Mesendoderm (in vitro differentiated cells): ENCODE data around the gene LAMB1.

Source experiments
- DNase-seq: peaks from one replicate; pipeline ENCODE4 v3.0.0; 2013
- H2AK5ac ChIP-seq: 2 replicates; pipeline ENCODE4 v1.6.1; 2013; ENCODE audit warnings: low read length, inconsistent platforms
- H2BK120ac ChIP-seq: 2 replicates; pipeline ENCODE4 v1.6.1; 2013; ENCODE audit warnings: low read depth, mild to moderate bottlenecking, low read length, moderate library complexity, mixed read lengths
- H2BK15ac ChIP-seq: replicated peaks from 2 replicates; pipeline ENCODE4 v1.6.1; 2013; ENCODE audit warnings: low read depth, mild to moderate bottlenecking, moderate library complexity
- H2BK5ac ChIP-seq: 2 replicates; pipeline ENCODE4 v1.6.1; 2013; ENCODE audit warnings: low read length, inconsistent platforms
- H3K18ac ChIP-seq: 2 replicates; pipeline ENCODE4 v1.6.1; 2013; ENCODE audit warnings: mild to moderate bottlenecking, low read length, mixed read lengths
- H3K23ac ChIP-seq: one replicate; pipeline ENCODE4 v1.6.1; 2013; ENCODE audit warnings: low read length
- H3K27ac ChIP-seq: 2 replicates; pipeline ENCODE4 v1.5.1; 2013; ENCODE audit warnings: low read depth, mild to moderate bottlenecking, inconsistent platforms, low read length, moderate library complexity
- H3K27me3 ChIP-seq: 2 replicates; pipeline ENCODE4 v1.6.1; 2013; ENCODE audit warnings: low read length, control low read depth, mild to moderate bottlenecking, inconsistent platforms; ENCODE audit not compliant: insufficient read depth, poor library complexity
- H3K36me3 ChIP-seq: 2 replicates; pipeline ENCODE4 v1.6.1; 2013; ENCODE audit warnings: low read length, inconsistent platforms; ENCODE audit not compliant: control insufficient read depth, insufficient read depth
- H3K4ac ChIP-seq: one replicate; pipeline ENCODE4 v1.6.1; 2013; ENCODE audit warnings: low read depth, mild to moderate bottlenecking, low read length, moderate library complexity
- H3K4me1 ChIP-seq: 2 replicates; pipeline ENCODE4 v1.6.1; 2013; ENCODE audit warnings: low read depth, low read length, inconsistent platforms; ENCODE audit not compliant: control insufficient read depth
- H3K4me2 ChIP-seq: 2 replicates; pipeline ENCODE4 v1.6.1; 2013; ENCODE audit warnings: low read length
- H3K4me3 ChIP-seq: 2 replicates; pipeline ENCODE4 v1.5.1; 2013; ENCODE audit warnings: mild to moderate bottlenecking, low read length
- H3K56ac ChIP-seq: one replicate; pipeline ENCODE4 v1.6.1; 2013; ENCODE audit warnings: low read length
- H3K79me1 ChIP-seq: 2 replicates; pipeline ENCODE4 v1.6.1; 2013; ENCODE audit warnings: low read length, inconsistent platforms
- H3K79me2 ChIP-seq: 2 replicates; pipeline ENCODE4 v1.6.1; 2013; ENCODE audit warnings: mild to moderate bottlenecking, low read length; ENCODE audit not compliant: control insufficient read depth, insufficient read depth
- H3K9ac ChIP-seq: 2 replicates; pipeline ENCODE4 v1.6.1; 2013; ENCODE audit warnings: low read length, inconsistent platforms
- H4K5ac ChIP-seq: one replicate; pipeline ENCODE4 v1.6.1; 2013; ENCODE audit warnings: low read length
- H4K8ac ChIP-seq: one replicate; pipeline ENCODE4 v1.6.1; 2013; ENCODE audit warnings: low read depth, mild to moderate bottlenecking, control low read depth, low read length, moderate library complexity
- WGBS: extraction: QIAGEN DNeasy Blood & Tissue Kit; methylation state at CpG from one replicate; pipeline ENCODE4 v1.1.7; 2013; ENCODE audit warnings: low lambda C conversion rate, missing lambda C conversion rate; ENCODE audit not compliant: insufficient coverage; ENCODE audit errors: extremely low coverage; 5-methylcytosine and 5-hydroxymethylcytosine counted together

Gene LAMB1

DNA sequence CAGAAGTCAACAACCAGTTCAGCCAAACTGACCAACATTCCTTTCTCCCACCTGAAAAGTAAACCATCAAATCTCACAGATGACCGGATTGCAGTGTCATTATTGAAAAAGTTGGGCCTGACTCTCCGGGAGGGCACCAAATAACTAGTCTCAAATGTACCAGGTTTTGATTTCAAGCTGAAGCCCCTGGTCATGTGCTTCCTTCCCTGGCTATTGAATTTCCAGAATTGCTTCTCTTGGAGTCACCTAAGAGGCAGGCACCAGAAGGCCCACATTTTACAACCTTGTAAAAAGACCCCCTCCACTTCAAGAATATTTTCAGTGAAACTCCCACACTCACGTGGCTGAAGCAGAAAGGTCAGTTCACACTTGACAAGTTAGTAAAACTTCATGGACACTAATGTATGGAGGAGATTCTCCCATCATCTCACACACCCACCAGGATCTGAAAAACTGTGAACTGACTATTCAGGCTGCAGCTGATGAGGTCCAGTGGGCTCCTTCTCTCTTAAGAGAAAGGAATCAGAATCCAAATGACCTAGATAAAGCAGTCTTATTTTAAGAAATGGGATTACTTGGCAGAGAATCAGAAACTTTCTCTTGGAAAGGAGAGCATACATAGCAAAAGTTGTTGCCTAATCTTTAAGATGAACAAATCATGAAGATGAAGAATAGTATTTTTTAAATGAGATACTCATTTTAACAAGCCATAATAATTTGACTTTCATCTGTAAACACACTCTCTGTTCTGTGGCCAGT is 58.4 kb downstream of the LAMB1 start:
- no peak for DNase-seq
- H3K79me2 ChIP-seq, result no peaks in the 10 kb centered on the region
- H4K5ac ChIP-seq, result no peak overlapping the region
- no peak overlapping the region for H3K9ac ChIP-seq
- no peak overlapping the region for H2AK5ac ChIP-seq
- no peak overlapping the region for H2BK15ac ChIP-seq
- no peak overlapping the region for H3K56ac ChIP-seq
- H3K4me3 ChIP-seq, result no peak overlapping the region
- no peak overlapping the region for H3K18ac ChIP-seq
- H3K36me3 ChIP-seq, result peaks cover 2% of the 10 kb centered on the region
- H3K23ac ChIP-seq, result no peak overlapping the region
- no peak overlapping the region for H3K4ac ChIP-seq
- H3K27me3 ChIP-seq, result no peaks in the 10 kb centered on the region
- no peak overlapping the region for H2BK120ac ChIP-seq
- H2BK5ac ChIP-seq, result no peak overlapping the region
- H3K4me1 ChIP-seq, result no peaks in the 10 kb centered on the region
- no peaks in the 10 kb centered on the region for H3K79me1 ChIP-seq
- H3K4me2 ChIP-seq, result no peak overlapping the region
- H3K27ac ChIP-seq, result no peak overlapping the region
- no peak overlapping the region for H4K8ac ChIP-seq
- WGBS, result no CpG with 5 or more reads among the region's 3 CpGs

DNA sequence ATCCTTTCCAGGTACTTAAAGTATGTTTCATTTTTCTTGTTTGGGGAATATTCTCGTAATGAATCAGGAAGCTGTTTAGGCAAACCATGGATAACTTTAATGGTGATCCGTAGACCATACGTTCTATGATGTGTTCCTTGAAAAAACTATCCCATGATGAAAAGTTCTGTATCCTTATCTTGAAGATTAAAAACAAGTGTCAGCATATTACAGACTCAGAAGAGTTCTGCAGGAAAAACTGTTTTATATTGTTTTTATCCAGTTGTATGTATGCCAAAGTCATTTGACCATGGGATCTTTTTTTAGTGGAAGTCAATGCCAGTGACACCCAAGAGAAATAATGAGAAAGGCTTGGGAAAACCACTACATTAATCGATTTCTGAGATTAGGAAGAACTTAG is 59.9 kb downstream of the LAMB1 start:
- no peak for DNase-seq
- Histone ChIP-seq H3K9ac (no peak overlapping the region), H3K56ac (no peak overlapping the region), H3K36me3 (peaks cover 2% of the 10 kb centered on the region), H3K79me1 (no peaks in the 10 kb centered on the region), H2BK120ac (no peak overlapping the region), H4K8ac (no peak overlapping the region), H3K79me2 (no peaks in the 10 kb centered on the region), H2AK5ac (no peak overlapping the region), H3K4me1 (no peaks in the 10 kb centered on the region), H4K5ac (no peak overlapping the region), H3K23ac (no peak overlapping the region), H3K4ac (no peak overlapping the region), H2BK15ac (no peak overlapping the region), H3K4me2 (no peak overlapping the region), H3K4me3 (no peak overlapping the region), H3K18ac (no peak overlapping the region), H2BK5ac (no peak overlapping the region), H3K27ac (no peak overlapping the region), H3K27me3 (no peaks in the 10 kb centered on the region)
- no CpG with 5 or more reads among the region's 4 CpGs for WGBS

GRCh38 chr7:107940951-107941350 is 62.0 kb downstream of the LAMB1 start:
- Histone ChIP-seq H3K79me1 (no peaks in the 10 kb centered on the region), H3K18ac (no peak overlapping the region), H3K27ac (no peak overlapping the region), H4K5ac (no peak overlapping the region), H3K79me2 (no peaks in the 10 kb centered on the region), H2BK120ac (no peak overlapping the region), H3K23ac (no peak overlapping the region), H3K4me2 (no peak overlapping the region), H3K9ac (no peak overlapping the region), H2BK5ac (no peak overlapping the region), H2BK15ac (no peak overlapping the region), H3K4me3 (no peak overlapping the region), H3K36me3 (peaks cover 2% of the 10 kb centered on the region), H2AK5ac (no peak overlapping the region), H3K4me1 (no peaks in the 10 kb centered on the region), H3K27me3 (no peaks in the 10 kb centered on the region), H4K8ac (no peak overlapping the region), H3K56ac (no peak overlapping the region), H3K4ac (no peak overlapping the region)
- WGBS, result no CpG with 5 or more reads among the region's 4 CpGs
- DNase-seq, result no peak

- no peak overlapping the region for H3K18ac ChIP-seq
- H3K56ac ChIP-seq, result no peak overlapping the region
- H3K27me3 ChIP-seq, result no peaks in the 10 kb centered on the region
- H4K8ac ChIP-seq, result no peak overlapping the region
- no CpG with 5 or more reads among the region's 16 CpGs for WGBS
- no peak overlapping the region for H3K4ac ChIP-seq
- no peak overlapping the region for H2BK5ac ChIP-seq
- H3K4me3 ChIP-seq, result no peak overlapping the region
- H3K36me3 ChIP-seq, result peaks cover 2% of the 10 kb centered on the region
- no peak overlapping the region for H3K9ac ChIP-seq
- no peak overlapping the region for H3K4me2 ChIP-seq
- no peak overlapping the region for H2BK15ac ChIP-seq
- H3K4me1 ChIP-seq, result no peaks in the 10 kb centered on the region
- H3K27ac ChIP-seq, result no peak overlapping the region
- H3K23ac ChIP-seq, result no peak overlapping the region
- no peak overlapping the region for H2BK120ac ChIP-seq
- H3K79me2 ChIP-seq, result no peaks in the 10 kb centered on the region
- no peaks in the 10 kb centered on the region for H3K79me1 ChIP-seq
- DNase-seq, result no peak
- no peak overlapping the region for H4K5ac ChIP-seq
- H2AK5ac ChIP-seq, result no peak overlapping the region
Measured at GRCh38 chr7:107939573-107940489, 63.1 kb downstream of the LAMB1 start.

GRCh38 chr7:107938456-107939250 is 64.3 kb downstream of the LAMB1 start:
- no peak overlapping the region for H3K18ac ChIP-seq
- no peaks in the 10 kb centered on the region for H3K27me3 ChIP-seq
- no peaks in the 10 kb centered on the region for H3K79me1 ChIP-seq
- H3K4ac ChIP-seq, result no peak overlapping the region
- no peak overlapping the region for H2AK5ac ChIP-seq
- H3K4me2 ChIP-seq, result no peak overlapping the region
- no peak overlapping the region for H3K23ac ChIP-seq
- H3K4me3 ChIP-seq, result no peak overlapping the region
- no peak overlapping the region for H4K8ac ChIP-seq
- DNase-seq, result no peak
- no peak overlapping the region for H4K5ac ChIP-seq
- no peak overlapping the region for H2BK120ac ChIP-seq
- WGBS, result no CpG with 5 or more reads among the region's 6 CpGs
- H3K9ac ChIP-seq, result no peak overlapping the region
- H3K4me1 ChIP-seq, result no peaks in the 10 kb centered on the region
- H2BK5ac ChIP-seq, result no peak overlapping the region
- no peaks in the 10 kb centered on the region for H3K79me2 ChIP-seq
- H2BK15ac ChIP-seq, result no peak overlapping the region
- no peak overlapping the region for H3K56ac ChIP-seq
- no peak overlapping the region for H3K27ac ChIP-seq
- peaks cover 2% of the 10 kb centered on the region for H3K36me3 ChIP-seq
